ENCODE measurements around the gene ANKRD6. TPM values are rescaled to one million over a fixed set of nuclear protein-coding genes. Genes with fewer than 3 reads are reported as not detected.
"Not testable (repeated sequence)": the region's sequence is repeated elsewhere in the genome, so short reads cannot be mapped to it uniquely, and the experiment has no call there.

The ANKRD6 gene
- total and polyA plus RNA-seq, 3 experiments from 2014 or later: 2.8 to 3.4 (median 3.0) TPM

DNA sequence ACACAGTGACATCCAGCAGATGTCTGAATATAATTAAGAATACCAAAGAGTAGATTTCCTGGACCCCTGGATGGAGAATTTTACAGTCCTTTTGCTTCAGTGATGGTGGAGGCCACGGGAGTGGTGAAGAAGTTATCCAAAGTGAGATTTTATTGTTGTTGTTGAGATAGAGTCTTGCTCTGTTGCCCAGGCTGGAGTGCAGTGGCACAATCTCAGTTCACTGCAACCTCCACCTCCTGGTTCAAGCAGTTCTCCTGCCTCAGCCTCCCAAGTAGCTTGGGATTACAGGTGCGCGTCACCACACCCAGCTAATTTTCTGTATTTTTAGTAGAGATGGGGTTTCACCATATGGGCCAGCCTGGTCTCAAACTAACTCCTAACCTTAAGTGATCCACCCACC, 208.6 kb downstream of the ANKRD6 start:
- POLR2A ChIA-PET, H3K9me3 Mint-ChIP-seq: not testable (repeated sequence)

DNA sequence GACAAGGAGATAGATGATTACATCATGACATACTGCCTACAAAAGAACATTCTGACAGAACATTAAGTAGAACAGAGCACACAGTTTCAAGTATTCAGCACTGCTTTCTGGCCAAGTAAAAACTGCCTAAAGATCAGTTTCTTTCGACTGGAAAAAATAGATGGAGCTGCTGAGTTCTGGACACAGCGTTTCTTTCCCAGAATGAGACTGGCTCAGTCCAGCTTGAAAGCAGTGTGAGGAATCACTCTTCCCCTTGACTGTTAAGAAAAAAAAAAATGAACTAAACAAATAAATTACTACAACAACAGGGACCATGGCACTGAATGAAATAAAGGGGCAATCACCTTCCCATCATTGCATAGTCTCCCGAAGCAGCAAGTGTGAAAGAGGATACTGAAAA, 210.0 kb downstream of the ANKRD6 start:
- Histone ChIP-seq H3K27me3 (ENCODE audit: insufficient read depth, low read length, poor library complexity, severe bottlenecking) (no peaks in the 10 kb centered on the region), H3K4me1 (ENCODE audit: insufficient read depth, low read length) (peaks cover 9% of the 10 kb centered on the region), H3K9me3 (ENCODE audit: low read length) (no peaks in the 10 kb centered on the region), H3K4me3 (ENCODE audit: low read length) (no peak overlapping the region), H3K27ac (ENCODE audit: low read depth, low read length) (no peak overlapping the region), H3K36me3 (ENCODE audit: insufficient read depth, low read length) (peaks cover 41% of the 10 kb centered on the region)
- no peaks in the 10 kb centered on the region for H3K9me3 Mint-ChIP-seq
- POLR2A ChIA-PET: no interaction called here
- H3K4me1 Mint-ChIP-seq: peaks cover 13 to 18% (median 17%) of the 10 kb centered on the region in 3 donors
- H3K36me3 Mint-ChIP-seq: peaks cover 12 to 66% (median 22%) of the 10 kb centered on the region in 3 donors
- H3K4me3 Mint-ChIP-seq: no peak overlapping the region
- no peak for DNase-seq
- CTCF ChIA-PET: interaction anchor here (0.9 kb wide), 1 partner anchor 211 kb away, joined by 3 read pairs; no protein-coding TSS in a partner anchor
- peak overlapping the region in 2 of 8 donors; percentile 15 to 42 for H3K27ac Mint-ChIP-seq
- no peaks in the 10 kb centered on the region for H3K27me3 Mint-ChIP-seq

More for the DNA sequence above, 208.6 kb downstream of the ANKRD6 start:
- H3K4me3 ChIP-seq (ENCODE audit: low read length); H3K27me3 ChIP-seq (ENCODE audit: insufficient read depth, low read length, poor library complexity, severe bottlenecking); H3K9me3 ChIP-seq (ENCODE audit: low read length); H3K27me3 Mint-ChIP-seq; H3K4me3 Mint-ChIP-seq; H3K27ac ChIP-seq (ENCODE audit: low read depth, low read length); DNase-seq; CTCF ChIA-PET: not testable (repeated sequence)
- Mint-ChIP-seq H3K4me1 (peaks cover 20 to 28% (median 22%) of the 10 kb centered on the region in 3 donors), H3K27ac (peak overlapping the region in 2 of 8 donors; percentile 29 to 82), H3K36me3 (peaks cover 5 to 58% (median 12%) of the 10 kb centered on the region in 3 donors)
- H3K36me3 ChIP-seq (ENCODE audit: insufficient read depth, low read length): peaks cover 28% of the 10 kb centered on the region
- peaks cover 14% of the 10 kb centered on the region for H3K4me1 ChIP-seq (ENCODE audit: insufficient read depth, low read length)

DNA sequence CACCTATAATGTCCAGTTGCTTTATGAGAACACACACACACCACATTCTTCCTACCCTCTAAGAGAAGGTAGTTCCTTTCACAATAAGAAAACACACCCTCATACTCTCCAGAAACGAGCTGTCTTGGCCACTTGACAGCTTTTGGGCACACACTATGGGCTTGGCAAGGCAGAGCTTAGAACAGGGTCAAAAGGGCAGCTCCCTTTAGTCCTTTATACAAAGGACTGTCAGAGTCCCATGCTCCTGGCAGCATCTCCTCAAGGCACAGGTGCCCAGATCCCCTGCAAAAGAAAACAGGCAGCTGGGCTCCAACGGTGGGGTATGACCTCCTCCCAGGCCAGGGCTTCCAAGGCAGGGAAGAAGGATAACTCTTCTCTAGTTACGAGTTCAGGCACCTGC, 210.5 kb downstream of the ANKRD6 start:
- H3K9me3 ChIP-seq (ENCODE audit: low read length): no peaks in the 10 kb centered on the region
- no peak for DNase-seq
- peaks cover 45% of the 10 kb centered on the region for H3K36me3 ChIP-seq (ENCODE audit: insufficient read depth, low read length)
- Mint-ChIP-seq H3K4me1 (peaks cover 8 to 13% (median 13%) of the 10 kb centered on the region in 3 donors), H3K9me3 (no peaks in the 10 kb centered on the region), H3K27ac (no peak overlapping the region), H3K36me3 (peaks cover 12 to 67% (median 24%) of the 10 kb centered on the region in 3 donors), H3K27me3 (no peaks in the 10 kb centered on the region), H3K4me3 (peak overlapping the region in 2 of 7 donors; percentile 4 to 66)
- H3K27me3 ChIP-seq (ENCODE audit: insufficient read depth, low read length, poor library complexity, severe bottlenecking): no peaks in the 10 kb centered on the region
- peaks cover 9% of the 10 kb centered on the region for H3K4me1 ChIP-seq (ENCODE audit: insufficient read depth, low read length)
- no peak overlapping the region for H3K4me3 ChIP-seq (ENCODE audit: low read length)
- ChIA-PET POLR2A (no interaction called here), CTCF (interaction anchor here (0.9 kb wide), 1 partner anchor 211 kb away, joined by 3 read pairs; no protein-coding TSS in a partner anchor)
- H3K27ac ChIP-seq (ENCODE audit: low read depth, low read length): no peak overlapping the region

DNA sequence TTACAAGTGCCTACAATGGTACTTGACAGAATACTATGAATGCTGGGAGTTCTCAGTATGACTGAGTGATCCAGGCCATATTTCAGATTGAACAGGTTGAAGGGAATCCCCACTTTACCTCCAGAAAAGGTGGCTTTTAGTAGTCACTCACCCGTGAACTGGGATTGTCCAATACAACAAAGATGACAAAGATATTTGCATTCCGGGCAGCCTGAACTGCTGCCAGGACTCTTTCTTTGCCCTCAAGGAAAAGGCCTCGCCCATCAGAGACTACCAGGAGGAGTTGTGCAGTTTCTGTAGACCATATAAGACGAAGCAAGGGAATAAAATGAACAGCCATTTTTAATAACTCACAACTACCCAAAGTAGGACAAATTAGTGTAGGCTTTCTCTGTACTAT, 211.9 kb downstream of the ANKRD6 start:
- peaks cover 50% of the 10 kb centered on the region for H3K36me3 ChIP-seq (ENCODE audit: insufficient read depth, low read length)
- no peak overlapping the region for H3K4me3 ChIP-seq (ENCODE audit: low read length)
- ChIA-PET CTCF (no interaction called here), POLR2A (no interaction called here)
- H3K27me3 ChIP-seq (ENCODE audit: insufficient read depth, low read length, poor library complexity, severe bottlenecking): no peaks in the 10 kb centered on the region
- H3K36me3 Mint-ChIP-seq: peaks cover 12 to 74% (median 24%) of the 10 kb centered on the region in 3 donors
- H3K27ac Mint-ChIP-seq: peak overlapping the region in 2 of 8 donors; percentile 29 to 69
- DNase-seq: no peak
- H3K4me3 Mint-ChIP-seq: no peak overlapping the region
- H3K9me3 Mint-ChIP-seq: no peaks in the 10 kb centered on the region
- no peaks in the 10 kb centered on the region for H3K4me1 ChIP-seq (ENCODE audit: insufficient read depth, low read length)
- H3K4me1 Mint-ChIP-seq: no peaks in the 10 kb centered on the region
- H3K27ac ChIP-seq (ENCODE audit: low read depth, low read length): no peak overlapping the region
- no peaks in the 10 kb centered on the region for H3K9me3 ChIP-seq (ENCODE audit: low read length)
- H3K27me3 Mint-ChIP-seq: no peaks in the 10 kb centered on the region

DNA sequence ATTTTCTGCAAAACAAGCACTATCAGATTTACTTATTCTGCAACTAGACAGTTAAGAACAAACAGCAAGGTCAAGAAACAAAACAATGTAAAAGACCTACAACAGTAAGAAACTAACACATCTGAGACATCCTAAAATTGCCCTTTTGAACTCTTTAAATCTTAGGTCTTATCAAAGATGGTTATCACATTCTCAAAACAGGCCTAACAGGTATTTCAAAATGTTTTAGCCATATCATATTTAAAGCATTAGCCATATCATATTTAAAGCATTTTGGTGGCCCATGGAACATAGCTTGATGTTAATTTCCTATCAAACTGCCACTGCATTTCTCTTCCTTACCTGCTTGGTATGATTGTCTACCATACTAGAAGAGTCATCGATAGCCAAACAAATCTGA, 216.7 kb downstream of the ANKRD6 start:
- Histone ChIP-seq H3K9me3 (ENCODE audit: low read length) (no peaks in the 10 kb centered on the region), H3K27me3 (ENCODE audit: insufficient read depth, low read length, poor library complexity, severe bottlenecking) (no peaks in the 10 kb centered on the region), H3K36me3 (ENCODE audit: insufficient read depth, low read length) (peaks cover 48% of the 10 kb centered on the region), H3K27ac (ENCODE audit: low read depth, low read length) (no peak overlapping the region), H3K4me1 (ENCODE audit: insufficient read depth, low read length) (no peaks in the 10 kb centered on the region), H3K4me3 (ENCODE audit: low read length) (no peak overlapping the region)
- Mint-ChIP-seq H3K27me3 (no peaks in the 10 kb centered on the region), H3K27ac (no peak overlapping the region), H3K4me3 (no peak overlapping the region), H3K36me3 (peaks cover 7 to 90% (median 25%) of the 10 kb centered on the region in 3 donors), H3K4me1 (no peaks in the 10 kb centered on the region), H3K9me3 (no peaks in the 10 kb centered on the region)
- DNase-seq: no peak
- POLR2A ChIA-PET: no interaction called here
- CTCF ChIA-PET: no interaction called here

DNA sequence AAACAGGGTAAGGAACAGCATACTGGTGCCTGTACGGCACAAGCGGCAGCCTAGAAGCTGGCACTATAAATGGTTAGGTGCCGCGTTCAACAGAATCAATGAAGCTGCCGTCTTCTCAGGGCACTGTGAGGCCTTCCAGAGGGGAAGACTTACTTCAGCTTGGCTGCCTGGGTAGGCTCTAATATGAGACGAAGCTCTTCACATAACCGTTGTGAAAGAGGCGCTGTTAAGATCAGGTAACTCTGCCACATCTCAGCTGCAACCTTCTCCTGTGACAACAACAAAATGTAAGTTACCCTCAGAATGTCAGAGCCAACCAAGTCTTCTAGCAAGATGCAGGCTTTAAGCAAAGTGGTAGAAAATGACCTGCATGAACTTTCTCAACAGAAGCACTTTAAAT, 217.6 kb downstream of the ANKRD6 start:
- CTCF ChIA-PET: interaction anchor here (1.4 kb wide), 1 partner anchor 279 kb away, joined by 3 read pairs; no protein-coding TSS in a partner anchor

DNA sequence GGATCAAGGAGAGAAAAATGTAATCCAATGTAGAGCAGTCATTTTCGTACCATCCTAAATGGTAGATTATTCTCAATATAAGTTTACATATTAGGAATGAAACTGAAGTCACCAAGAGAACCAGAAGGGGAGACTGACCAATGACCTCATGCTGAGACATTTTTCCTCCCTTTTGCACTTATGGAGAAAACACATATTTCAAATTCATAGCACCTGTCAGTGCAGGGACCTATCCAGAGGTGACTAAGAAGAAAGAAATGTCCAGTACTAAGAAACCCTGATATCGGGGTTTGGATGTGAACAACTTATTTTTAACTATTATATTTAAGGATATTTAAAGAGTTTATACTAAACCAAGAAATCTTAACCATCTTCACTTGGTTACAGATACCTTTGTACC, 222.2 kb downstream of the ANKRD6 start:
- no peak overlapping the region for H3K27ac Mint-ChIP-seq
- H3K9me3 Mint-ChIP-seq: no peaks in the 10 kb centered on the region
- Histone ChIP-seq H3K27ac (ENCODE audit: low read depth, low read length) (no peak overlapping the region), H3K4me3 (ENCODE audit: low read length) (no peak overlapping the region), H3K27me3 (ENCODE audit: insufficient read depth, low read length, poor library complexity, severe bottlenecking) (no peaks in the 10 kb centered on the region), H3K9me3 (ENCODE audit: low read length) (no peaks in the 10 kb centered on the region), H3K4me1 (ENCODE audit: insufficient read depth, low read length) (no peaks in the 10 kb centered on the region), H3K36me3 (ENCODE audit: insufficient read depth, low read length) (peaks cover 24% of the 10 kb centered on the region)
- peaks cover 5 to 85% (median 34%) of the 10 kb centered on the region in 3 donors for H3K36me3 Mint-ChIP-seq
- H3K4me3 Mint-ChIP-seq: no peak overlapping the region
- no peaks in the 10 kb centered on the region for H3K27me3 Mint-ChIP-seq
- no peaks in the 10 kb centered on the region for H3K4me1 Mint-ChIP-seq
- CTCF ChIA-PET: no interaction called here
- no peak for DNase-seq
- POLR2A ChIA-PET: no interaction called here

More for the DNA sequence above, 217.6 kb downstream of the ANKRD6 start:
- no peak overlapping the region for H3K4me3 Mint-ChIP-seq
- no peaks in the 10 kb centered on the region for H3K9me3 Mint-ChIP-seq
- H3K27ac Mint-ChIP-seq: no peak overlapping the region
- no peak for DNase-seq
- no peak overlapping the region for H3K4me3 ChIP-seq (ENCODE audit: low read length)
- no peaks in the 10 kb centered on the region for H3K4me1 ChIP-seq (ENCODE audit: insufficient read depth, low read length)
- no peaks in the 10 kb centered on the region for H3K27me3 Mint-ChIP-seq
- POLR2A ChIA-PET: no interaction called here
- no peaks in the 10 kb centered on the region for H3K4me1 Mint-ChIP-seq
- peaks cover 41% of the 10 kb centered on the region for H3K36me3 ChIP-seq (ENCODE audit: insufficient read depth, low read length)
- peaks cover 7 to 87% (median 26%) of the 10 kb centered on the region in 3 donors for H3K36me3 Mint-ChIP-seq
- no peaks in the 10 kb centered on the region for H3K27me3 ChIP-seq (ENCODE audit: insufficient read depth, low read length, poor library complexity, severe bottlenecking)
- H3K27ac ChIP-seq (ENCODE audit: low read depth, low read length): no peak overlapping the region
- H3K9me3 ChIP-seq (ENCODE audit: low read length): no peaks in the 10 kb centered on the region

DNA sequence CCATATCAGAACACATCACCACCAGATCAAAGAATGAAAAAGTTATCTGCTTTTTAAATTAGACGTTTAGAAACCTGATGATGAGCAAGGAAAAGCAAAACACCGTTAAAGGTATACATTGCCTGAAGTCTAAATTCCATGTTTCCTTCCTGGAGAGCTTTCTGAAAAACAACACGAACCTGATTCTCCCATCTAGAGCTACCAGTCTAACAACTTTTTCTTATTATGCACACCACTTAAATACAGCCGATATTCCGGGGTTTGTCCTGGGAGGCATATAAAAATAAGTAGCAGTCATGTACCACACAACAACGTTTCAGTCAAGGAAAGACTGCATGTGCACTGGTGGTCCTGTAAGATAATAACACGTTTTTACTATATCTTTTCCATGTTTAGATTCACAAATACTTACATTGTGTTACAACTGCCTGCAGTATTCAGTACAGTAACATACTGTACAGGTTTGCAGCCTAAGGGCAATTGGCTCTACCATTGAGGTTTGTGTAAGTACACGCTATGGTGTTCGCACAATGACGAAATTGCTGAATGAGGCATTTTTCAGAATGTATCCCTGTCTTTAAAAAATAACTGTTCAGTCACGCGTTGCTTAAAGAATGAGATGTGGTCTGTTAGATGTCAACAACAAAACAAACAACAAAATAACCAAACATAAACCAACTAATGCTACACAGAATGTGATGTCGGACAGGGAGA, 224.7 kb downstream of the ANKRD6 start:
- Histone ChIP-seq H3K4me3 (ENCODE audit: low read length) (no peak overlapping the region), H3K27me3 (ENCODE audit: insufficient read depth, low read length, poor library complexity, severe bottlenecking) (no peaks in the 10 kb centered on the region), H3K4me1 (ENCODE audit: insufficient read depth, low read length) (no peaks in the 10 kb centered on the region), H3K36me3 (ENCODE audit: insufficient read depth, low read length) (peaks cover 33% of the 10 kb centered on the region), H3K9me3 (ENCODE audit: low read length) (no peaks in the 10 kb centered on the region), H3K27ac (ENCODE audit: low read depth, low read length) (no peak overlapping the region)
- peak overlapping the region in 2 of 8 donors; percentile 13 to 91 for H3K27ac Mint-ChIP-seq
- no peak overlapping the region for H3K4me3 Mint-ChIP-seq
- POLR2A ChIA-PET: no interaction called here
- H3K36me3 Mint-ChIP-seq: peaks cover 7 to 82% (median 30%) of the 10 kb centered on the region in 3 donors
- H3K27me3 Mint-ChIP-seq: no peaks in the 10 kb centered on the region
- H3K9me3 Mint-ChIP-seq: no peaks in the 10 kb centered on the region
- H3K4me1 Mint-ChIP-seq: no peaks in the 10 kb centered on the region
- DNase-seq: no peak
- CTCF ChIA-PET: no interaction called here

Data from CD8-positive, alpha-beta memory T cell (primary cell).